COLO829 (cell line): ENCODE data around the gene PAX7.
"Not testable (repeated sequence)": the region's sequence is repeated elsewhere in the genome, so short reads cannot be mapped to it uniquely, and the experiment has no call there.

Experiments used
- DNase-seq: peaks from one replicate; pipeline ENCODE4 v3.0.0; 2012; ENCODE audit warnings: low spot score

Gene PAX7

GRCh38 chr1:18630511-18631495, at the start of gene PAX7:
TSS of gene PAX7 (plus strand) at chr1:18630846. CDS start at chr1:18631604, 758 bp downstream.
- no peak for DNase-seq

DNA sequence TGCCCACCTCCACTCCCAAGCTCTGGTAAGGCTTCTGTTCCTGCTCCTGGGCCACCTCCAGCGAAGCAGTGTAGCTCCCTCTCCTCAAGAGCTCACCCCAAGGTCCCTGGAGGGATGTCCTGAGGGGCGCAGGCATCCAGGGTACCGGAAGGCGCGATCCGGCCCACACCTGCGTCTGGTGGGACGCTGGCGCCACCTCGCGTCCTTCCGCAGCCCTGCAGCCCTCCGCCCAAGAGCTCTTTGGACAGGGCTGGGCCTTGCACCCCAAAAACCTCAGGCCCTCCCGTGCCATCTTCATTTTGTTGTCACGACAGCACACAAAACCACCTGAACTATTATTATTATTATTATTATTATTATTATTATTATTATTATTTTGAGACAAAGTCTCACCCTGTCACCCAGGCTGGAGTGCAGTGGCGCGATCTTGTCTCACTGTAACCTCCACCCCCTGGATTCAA, 49.2 kb upstream of the PAX7 start:
- peak; percentile 26 for DNase-seq

DNA sequence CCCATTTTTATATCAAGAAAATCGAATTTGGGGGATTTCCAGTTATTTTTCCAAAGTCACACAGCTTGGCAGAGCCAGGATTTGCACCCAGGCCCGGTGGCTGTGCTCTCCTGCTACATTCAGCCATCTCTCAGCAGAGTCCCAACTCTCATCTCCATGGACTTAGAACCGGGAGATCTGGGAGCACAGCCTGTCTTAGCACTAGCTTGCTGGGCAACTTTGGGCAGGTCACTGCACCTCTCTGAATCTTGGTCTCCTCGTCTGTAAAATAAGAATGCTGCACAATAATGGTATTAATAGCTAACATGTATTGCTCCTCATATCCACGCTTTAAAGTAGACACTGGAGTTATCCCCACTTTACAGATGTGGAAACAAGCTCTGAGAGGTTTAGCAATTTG, 47.8 kb upstream of the PAX7 start:
- no peak for DNase-seq

GRCh38 chr1:18583326-18583941, 47.2 kb upstream of the PAX7 start:
- DNase-seq = no peak

- DNase-seq = not testable (repeated sequence)
These were observed 44.6 kb upstream of the PAX7 start for GRCh38 chr1:18586016-18586415.

- DNase-seq = no peak
These were observed 42.6 kb upstream of the PAX7 start for GRCh38 chr1:18588093-18588492.

- DNase-seq = peak; percentile 40
These were observed 38.3 kb upstream of the PAX7 start for GRCh38 chr1:18592368-18592767.

DNA sequence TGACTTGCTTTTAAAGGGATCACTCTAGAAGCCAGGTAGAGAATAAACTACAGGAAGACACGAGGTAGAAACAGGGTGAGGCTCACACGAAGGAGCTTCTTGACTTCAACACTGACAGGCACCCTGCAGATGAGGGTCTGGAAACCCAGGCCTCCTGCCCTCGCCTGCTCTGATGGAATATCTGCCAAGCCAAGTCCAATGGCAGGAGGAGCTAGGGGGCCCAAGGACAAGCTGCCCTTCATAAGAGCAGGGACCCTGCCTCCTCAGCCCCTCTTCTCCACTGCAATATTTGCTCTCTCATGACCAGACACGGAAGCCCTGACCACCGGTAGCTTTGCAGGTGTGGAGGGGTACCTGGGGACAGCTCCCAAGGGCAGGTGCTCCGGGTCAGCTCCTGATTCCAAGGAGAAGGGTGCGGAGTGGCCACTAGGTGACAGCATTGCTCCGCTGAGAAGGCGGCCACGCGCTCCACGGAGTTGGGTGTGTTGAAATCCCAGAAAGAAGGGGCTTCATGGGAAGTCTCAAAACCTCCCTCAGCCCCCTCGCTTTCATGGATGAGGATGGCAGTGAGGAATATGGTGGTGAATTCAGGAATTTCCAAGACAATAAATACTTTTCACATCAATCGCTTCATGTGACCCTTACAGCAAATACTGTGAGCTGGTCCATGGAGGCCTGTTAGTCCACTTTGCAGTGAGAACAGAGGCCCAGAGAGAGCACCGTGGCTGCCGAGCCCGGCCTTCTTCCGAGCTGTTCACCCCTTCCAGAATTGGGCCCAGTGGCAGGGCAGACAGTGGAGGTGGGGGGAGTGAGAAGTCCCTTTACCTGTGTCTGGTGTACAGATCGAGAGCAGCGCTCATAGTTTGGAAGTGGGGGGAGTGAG, 33.2 kb upstream of the PAX7 start:
- peak; percentile 22 for DNase-seq

GRCh38 chr1:18599086-18599485, 31.6 kb upstream of the PAX7 start:
- DNase-seq = no peak

DNA sequence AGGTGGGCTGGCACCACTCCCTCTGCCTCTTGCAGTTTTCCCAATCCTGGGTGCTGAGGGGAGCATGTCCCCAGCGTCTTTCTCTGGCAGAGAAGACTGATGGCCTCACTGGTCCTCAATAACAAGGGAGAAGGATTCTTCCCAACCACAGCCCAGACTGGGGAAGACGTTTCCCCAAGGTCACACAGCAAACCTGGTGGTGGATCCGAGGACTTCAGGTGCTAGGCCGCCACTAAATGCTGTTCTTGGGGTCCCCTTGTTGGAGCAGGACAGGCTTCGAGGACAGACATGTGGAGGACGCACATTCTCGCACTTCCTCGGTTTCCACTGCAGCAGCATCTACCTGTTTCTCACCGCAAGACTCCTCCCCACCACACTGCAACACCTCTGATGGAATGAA, 30.9 kb upstream of the PAX7 start:
- no peak for DNase-seq

DNA sequence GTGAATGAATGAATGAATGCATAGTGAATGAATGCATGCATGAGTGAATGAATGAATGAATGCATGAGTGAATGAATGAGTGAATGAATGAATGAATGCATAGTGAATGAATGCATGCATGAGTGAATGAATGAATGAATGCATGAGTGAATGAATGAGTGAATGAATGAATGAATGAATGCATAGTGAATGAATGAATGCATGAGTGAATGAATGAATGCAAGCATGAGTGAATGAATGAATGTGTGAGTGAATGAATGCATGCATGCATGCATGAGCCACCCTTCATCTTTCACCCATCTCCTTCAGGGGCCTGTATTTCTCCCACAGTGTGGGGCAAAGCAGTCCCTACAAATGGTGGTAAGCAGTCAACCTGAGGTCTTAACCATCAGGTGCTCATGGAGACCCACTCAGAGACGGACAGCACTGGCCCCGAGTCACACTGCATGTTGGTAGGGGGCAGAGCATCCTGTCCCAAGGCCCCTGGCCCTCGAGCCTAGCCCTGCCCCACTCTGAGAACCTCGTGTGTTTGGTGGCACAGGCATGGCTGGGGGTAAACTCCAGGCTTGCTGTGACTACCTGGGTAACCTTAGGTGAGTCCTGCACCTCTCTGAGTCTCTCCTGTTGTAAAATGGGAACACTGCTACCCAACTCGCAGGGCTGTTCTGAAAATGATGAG, 28.0 kb upstream of the PAX7 start:
- no peak for DNase-seq

DNA sequence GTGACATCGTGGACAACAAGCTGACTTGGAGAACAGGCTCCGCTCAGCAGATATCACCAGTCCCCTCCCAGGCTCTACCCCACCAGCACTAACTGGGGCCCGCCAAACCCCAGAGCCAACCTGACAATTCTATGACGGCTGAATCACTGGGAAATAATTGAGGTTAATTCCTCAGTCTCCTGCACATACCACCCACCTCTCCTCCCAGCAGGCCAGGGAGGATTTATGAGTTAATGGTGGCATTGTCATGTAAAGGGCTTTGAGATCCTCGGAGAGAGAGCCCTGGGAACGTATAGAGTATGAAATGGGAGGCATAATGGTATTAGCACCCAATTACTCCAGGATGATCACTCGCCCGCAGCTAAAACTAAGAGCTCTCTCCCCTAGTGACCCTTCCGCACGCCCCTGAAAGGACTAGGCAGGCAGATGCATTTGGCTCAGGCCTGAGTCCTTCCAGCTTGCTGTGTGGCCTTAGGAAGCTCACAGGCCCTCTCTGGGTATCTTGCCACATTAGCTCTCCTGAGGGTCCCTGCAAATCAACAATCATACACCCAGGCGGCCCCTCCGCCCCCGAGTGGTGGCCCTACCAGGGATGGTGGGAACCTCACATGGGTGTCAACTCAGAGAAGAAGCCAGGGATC, 27.3 kb upstream of the PAX7 start:
- no peak for DNase-seq

- DNase-seq = no peak
These were observed 24.0 kb upstream of the PAX7 start for GRCh38 chr1:18606443-18607288.

GRCh38 chr1:18607289-18607760, 23.3 kb upstream of the PAX7 start:
- no peak for DNase-seq

DNA sequence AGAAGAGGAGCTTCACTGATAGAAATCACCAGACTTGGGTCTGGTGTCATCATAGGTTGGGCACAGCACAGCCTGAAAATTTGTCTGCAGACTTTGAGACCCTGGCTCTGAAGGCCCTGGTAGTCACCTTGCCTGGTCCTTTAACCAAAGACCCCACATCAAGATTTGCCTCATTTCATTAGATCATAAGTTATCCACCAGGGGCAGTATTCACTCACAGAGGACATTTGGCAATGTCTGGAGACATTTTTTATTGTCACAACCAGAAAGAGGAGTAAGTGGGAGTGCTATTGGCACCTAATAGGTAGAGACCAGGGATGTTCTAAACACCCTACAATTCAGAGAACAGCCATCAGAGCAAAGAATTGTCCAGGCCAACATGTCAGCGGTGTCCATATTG, 22.1 kb upstream of the PAX7 start:
- DNase-seq = no peak

DNA sequence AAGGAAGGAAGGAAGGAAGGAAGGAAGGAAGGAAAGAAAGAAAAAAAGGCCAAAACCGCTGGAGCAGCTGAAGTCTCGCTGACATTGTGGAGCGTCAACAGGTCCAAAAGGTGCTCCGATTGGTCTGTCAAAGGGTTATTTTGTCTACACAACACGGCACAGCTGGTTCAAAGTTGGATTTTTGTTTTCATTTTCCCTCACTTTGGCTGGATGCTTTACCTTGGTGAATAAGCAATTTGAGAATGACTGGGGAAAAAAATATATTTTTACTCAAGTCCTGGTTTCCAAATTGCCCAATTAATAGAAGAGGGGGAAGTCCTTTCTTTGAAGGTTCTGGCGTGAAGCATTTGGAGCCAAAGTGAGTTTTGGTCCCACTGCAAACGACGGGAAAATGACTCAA, 19.3 kb upstream of the PAX7 start:
- DNase-seq = no peak

GRCh38 chr1:18612073-18612472, 18.6 kb upstream of the PAX7 start:
- DNase-seq = no peak

- DNase-seq = no peak
These were observed 16.4 kb upstream of the PAX7 start for GRCh38 chr1:18614069-18614735.
